A673 (cell line): ENCODE results near the gene LEF1. TPM values are rescaled to one million over a fixed set of nuclear protein-coding genes. Genes with fewer than 3 reads are reported as not detected.

Experiments used
- BruUV-seq: library from RNA; stranded (reverse); fragments of 400-500 nt; replicated peaks from 2 replicates; lab custom pipeline; 2021; lab: Mats Ljungman, UMichigan
- CTCF ChIA-PET: fragments of 300-600 bp; sonication (Branson Sonifier 250); formaldehyde crosslinking; loops from one replicate; lab custom pipeline; 2022; ENCODE audit warnings: antibody characterized with exemption; lab: Charles Lee
- POLR2A ChIA-PET: fragments of 300-600 bp; sonication (Branson Sonifier 250); formaldehyde crosslinking; loops from one replicate; lab custom pipeline; 2022; ENCODE audit warnings: antibody characterized with exemption; ENCODE audit not compliant: low non-redundant PET; lab: Charles Lee
- DNase-seq: peaks from one replicate; pipeline ENCODE4 v3.0.0-alpha.2; 2015; ENCODE audit warnings: low spot score
- H3K27ac ChIP-seq: fragments of 200-600 bp; sonication (generic); 2 replicates; pipeline ENCODE4 v1.5.1; 2016; ENCODE audit warnings: mixed run types, low read depth, mild to moderate bottlenecking, mixed read lengths, antibody characterized with exemption, low read length; ENCODE audit not compliant: poor library complexity, severe bottlenecking
- H3K27me3 ChIP-seq: fragments of 200-600 bp; sonication (generic); replicated peaks from 2 replicates; pipeline ENCODE4 v1.6.1; 2017; ENCODE audit warnings: mixed run types, low read depth, mild to moderate bottlenecking, mixed read lengths, antibody characterized with exemption, low read length; ENCODE audit not compliant: insufficient read depth, poor library complexity
- H3K36me3 ChIP-seq: fragments of 200-600 bp; sonication (generic); 2 replicates; pipeline ENCODE4 v1.6.1; 2016; ENCODE audit warnings: mixed run types, mild to moderate bottlenecking, mixed read lengths, antibody characterized with exemption, low read length; ENCODE audit not compliant: insufficient read depth, poor library complexity, severe bottlenecking
- H3K4me1 ChIP-seq: fragments of 200-600 bp; sonication (generic); 2 replicates; pipeline ENCODE4 v1.6.1; 2017; ENCODE audit warnings: mixed run types, mild to moderate bottlenecking, mixed read lengths, antibody characterized with exemption, low read length; ENCODE audit not compliant: insufficient read depth, poor library complexity, severe bottlenecking
- H3K4me3 ChIP-seq: fragments of 200-600 bp; sonication (generic); 2 replicates; pipeline ENCODE4 v1.5.1; 2016; ENCODE audit warnings: low read depth, mixed run types, mild to moderate bottlenecking, mixed read lengths, low read length; ENCODE audit not compliant: poor library complexity, severe bottlenecking
- H3K9me3 ChIP-seq: fragments of 200-600 bp; sonication (generic); 2 replicates; pipeline ENCODE4 v1.6.1; 2016; ENCODE audit warnings: mixed run types, low read depth, mild to moderate bottlenecking, mixed read lengths, antibody characterized with exemption, low read length; ENCODE audit not compliant: poor library complexity, severe bottlenecking
- EZH2 ChIP-seq: fragments of 200-600 bp; sonication (generic); IDR thresholded peaks from 2 replicates; pipeline ENCODE4 v1.6.1; 2017; ENCODE audit warnings: borderline replicate concordance, low read depth, mild to moderate bottlenecking, mixed read lengths, antibody characterized with exemption, low read length; ENCODE audit not compliant: poor library complexity, severe bottlenecking
- intact Hi-C: fragments of 100-400 bp; cut with micrococcal nuclease; formaldehyde crosslinking; loops from one replicate; pipeline ENCODE4 v1.10.0; 2022; ENCODE audit not compliant: unreplicated experiment
- total RNA-seq: library from RNA; stranded (reverse); gene quantifications from 2 replicates; pipeline ENCODE4 v1.2.3, GENCODE V29; 2021
- TF ChIP-seq, protein P1 (sequence below): fragments of 300-800, 200-600 bp; sonication (generic); conservative IDR thresholded peaks from 2 replicates; pipeline ENCODE4 v1.5.1; 2017; ENCODE audit warnings: low read depth, mild to moderate bottlenecking, antibody characterized with exemption, low read length, moderate library complexity, mixed read lengths

The LEF1 gene
- total RNA-seq, 1 experiment from 2014 or later: 2.5 TPM

DNA sequence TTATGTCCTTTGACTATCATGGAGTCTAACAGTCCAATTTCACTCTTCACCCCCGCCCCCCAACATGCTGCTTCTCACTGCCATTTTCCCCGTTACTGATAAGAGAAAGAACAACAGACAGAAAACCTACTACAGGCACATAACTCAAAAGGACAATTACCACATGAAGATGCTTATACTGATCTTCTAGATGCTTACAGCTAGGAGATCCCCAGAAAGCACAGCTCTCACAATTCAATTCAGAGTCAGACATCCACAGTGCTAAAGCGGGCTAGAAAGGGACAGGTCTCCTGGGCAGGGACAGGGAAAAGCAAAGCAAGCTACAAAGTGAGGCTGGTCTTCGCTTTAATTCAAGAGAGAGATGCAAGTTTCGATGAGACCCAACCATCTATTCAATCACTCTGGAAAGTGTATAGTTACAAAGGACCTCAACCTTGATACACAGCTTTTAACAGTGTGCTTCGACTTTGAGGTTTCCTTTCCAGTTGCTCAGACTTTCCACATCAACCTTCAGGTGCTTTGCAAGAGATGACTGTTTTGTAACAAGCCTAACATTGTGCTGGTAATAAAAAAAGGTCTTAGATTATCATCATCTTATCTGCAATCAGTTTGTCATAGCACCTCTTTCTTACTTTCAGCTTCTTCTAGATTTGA lies 60.9 kb downstream of the LEF1 start:
- ChIA-PET CTCF (interaction anchor here (1.4 kb wide), 1 partner anchor 465 kb away, joined by 3 read pairs; no protein-coding TSS in a partner anchor), POLR2A (no interaction called here)

DNA sequence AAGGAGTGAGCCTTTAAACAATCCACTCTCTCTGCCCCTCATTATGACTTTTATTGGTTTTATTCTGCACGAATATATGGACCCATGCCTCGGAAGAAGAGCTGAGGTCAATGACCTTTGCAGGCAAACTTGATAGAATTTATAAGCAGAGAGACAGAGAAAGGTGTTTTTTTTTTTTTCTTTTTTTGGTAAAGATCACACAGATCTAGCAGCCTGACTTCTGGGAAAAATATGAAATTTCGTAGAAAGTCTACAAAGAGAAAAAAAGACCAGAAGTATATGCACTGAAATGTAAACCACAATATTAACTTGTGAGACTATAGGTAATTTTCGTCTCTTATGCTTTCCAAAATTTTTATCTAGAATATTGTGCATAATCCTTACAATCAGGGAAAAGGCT lies 61.6 kb downstream of the LEF1 start:
- H3K4me3 ChIP-seq: no peak overlapping the region
- H3K9me3 ChIP-seq: no peaks in the 10 kb centered on the region
- intact Hi-C loops: no loop called here
- no peak for DNase-seq
- no peaks in the 10 kb centered on the region for H3K36me3 ChIP-seq
- no peaks in the 10 kb centered on the region for H3K4me1 ChIP-seq
- H3K27me3 ChIP-seq: no peaks in the 10 kb centered on the region
- TF ChIP-seq EZH2: no peak
- TF ChIP-seq, protein P1, sequence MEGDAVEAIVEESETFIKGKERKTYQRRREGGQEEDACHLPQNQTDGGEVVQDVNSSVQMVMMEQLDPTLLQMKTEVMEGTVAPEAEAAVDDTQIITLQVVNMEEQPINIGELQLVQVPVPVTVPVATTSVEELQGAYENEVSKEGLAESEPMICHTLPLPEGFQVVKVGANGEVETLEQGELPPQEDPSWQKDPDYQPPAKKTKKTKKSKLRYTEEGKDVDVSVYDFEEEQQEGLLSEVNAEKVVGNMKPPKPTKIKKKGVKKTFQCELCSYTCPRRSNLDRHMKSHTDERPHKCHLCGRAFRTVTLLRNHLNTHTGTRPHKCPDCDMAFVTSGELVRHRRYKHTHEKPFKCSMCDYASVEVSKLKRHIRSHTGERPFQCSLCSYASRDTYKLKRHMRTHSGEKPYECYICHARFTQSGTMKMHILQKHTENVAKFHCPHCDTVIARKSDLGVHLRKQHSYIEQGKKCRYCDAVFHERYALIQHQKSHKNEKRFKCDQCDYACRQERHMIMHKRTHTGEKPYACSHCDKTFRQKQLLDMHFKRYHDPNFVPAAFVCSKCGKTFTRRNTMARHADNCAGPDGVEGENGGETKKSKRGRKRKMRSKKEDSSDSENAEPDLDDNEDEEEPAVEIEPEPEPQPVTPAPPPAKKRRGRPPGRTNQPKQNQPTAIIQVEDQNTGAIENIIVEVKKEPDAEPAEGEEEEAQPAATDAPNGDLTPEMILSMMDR: no peak
- ChIA-PET POLR2A (no interaction called here), CTCF (interaction anchor here (1.4 kb wide), 1 partner anchor 465 kb away, joined by 3 read pairs; no protein-coding TSS in a partner anchor)
- no peak overlapping the region for H3K27ac ChIP-seq
- no TSS peak for BruUV-seq

More for the DNA sequence above, 60.9 kb downstream of the LEF1 start:
- Histone ChIP-seq H3K27me3 (no peaks in the 10 kb centered on the region), H3K27ac (no peak overlapping the region), H3K4me3 (no peak overlapping the region), H3K36me3 (no peaks in the 10 kb centered on the region), H3K4me1 (no peaks in the 10 kb centered on the region), H3K9me3 (no peaks in the 10 kb centered on the region)
- BruUV-seq: no TSS peak
- intact Hi-C loops: no loop called here
- TF ChIP-seq, protein P1: no peak
- DNase-seq: no peak

DNA sequence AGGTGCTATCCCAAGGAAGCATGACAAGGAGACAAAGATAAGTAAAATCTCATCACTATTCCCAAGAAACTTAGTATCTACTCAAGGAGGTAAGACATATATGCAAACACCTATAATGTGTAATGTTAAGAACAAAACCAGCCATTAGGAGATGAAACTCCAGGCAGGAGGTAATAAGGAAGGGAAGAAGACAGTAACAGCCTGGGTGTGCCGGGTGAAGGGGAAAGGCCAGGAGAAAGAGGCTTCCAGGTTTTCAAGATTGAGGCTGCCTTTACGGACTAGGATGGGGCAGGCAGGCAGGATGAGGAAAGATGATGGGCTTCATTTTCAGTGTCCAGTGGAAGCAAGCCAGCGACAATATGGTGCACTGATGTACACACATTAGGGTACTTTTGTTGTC lies 62.5 kb downstream of the LEF1 start:
- Histone ChIP-seq H3K4me1 (no peaks in the 10 kb centered on the region), H3K36me3 (no peaks in the 10 kb centered on the region), H3K4me3 (no peak overlapping the region), H3K27ac (no peak overlapping the region), H3K9me3 (no peaks in the 10 kb centered on the region), H3K27me3 (no peaks in the 10 kb centered on the region)
- intact Hi-C loops: no loop called here
- CTCF ChIA-PET: no interaction called here
- DNase-seq: no peak
- no TSS peak for BruUV-seq
- POLR2A ChIA-PET: no interaction called here
- TF ChIP-seq EZH2: no peak
- TF ChIP-seq, protein P1: no peak
